MCF 10A (cell line): ENCODE results near the gene FOXP1. TPM values are rescaled to one million over a fixed set of nuclear protein-coding genes. Genes with fewer than 3 reads are reported as not detected.

Experiments
- BruUV-seq: library from RNA; stranded (reverse); fragments of 400-500 nt; replicated peaks from 2 replicates; lab custom pipeline; 2021; lab: Mats Ljungman, UMichigan
- CTCF ChIA-PET: fragments of 300-600 bp; sonication (Branson Sonifier 250); formaldehyde crosslinking; extraction: SDS; loops from one replicate; lab custom pipeline; 2021; ENCODE audit warnings: antibody characterized with exemption, inconsistent platforms; lab: Yijun Ruan, JAX
- POLR2A ChIA-PET: fragments of 300-600, 350-650 bp; sonication (Branson Sonifier 250); formaldehyde crosslinking; extraction: SDS; loops from one replicate; lab custom pipeline; 2020; ENCODE audit warnings: antibody characterized with exemption, inconsistent platforms; lab: Yijun Ruan, JAX
- DNase-seq: peaks from one replicate; pipeline ENCODE4 v3.0.0-alpha.2; 2018; ENCODE audit not compliant: unreplicated experiment
- H3K27ac Mint-ChIP-seq: one replicate; pipeline ENCODE4 v1.8.0; 2022; ENCODE audit warnings: mild to moderate bottlenecking, low read depth, mixed read lengths; ENCODE audit not compliant: unreplicated experiment
- H3K27me3 Mint-ChIP-seq: one replicate; pipeline ENCODE4 v1.8.0; 2022; ENCODE audit warnings: mixed read lengths; ENCODE audit not compliant: insufficient read depth, unreplicated experiment
- H3K36me3 Mint-ChIP-seq: one replicate; pipeline ENCODE4 v1.8.0; 2022; ENCODE audit warnings: mild to moderate bottlenecking, moderate library complexity, mixed read lengths; ENCODE audit not compliant: insufficient read depth, unreplicated experiment
- H3K4me1 Mint-ChIP-seq: one replicate; pipeline ENCODE4 v1.8.0; 2022; ENCODE audit warnings: mixed read lengths; ENCODE audit not compliant: insufficient read depth, unreplicated experiment
- H3K4me3 Mint-ChIP-seq: one replicate; pipeline ENCODE4 v1.8.0; 2022; ENCODE audit warnings: mild to moderate bottlenecking, moderate library complexity, mixed read lengths; ENCODE audit not compliant: unreplicated experiment
- H3K9me3 Mint-ChIP-seq: one replicate; pipeline ENCODE4 v1.8.0; 2022; ENCODE audit warnings: mixed read lengths; ENCODE audit not compliant: unreplicated experiment
- intact Hi-C: fragments of 100-400 bp; cut with micrococcal nuclease; formaldehyde crosslinking; loops from 2 replicates; pipeline ENCODE4 v1.14.1; 2022
- total RNA-seq: library from RNA; stranded (reverse); gene quantifications from 2 replicates; pipeline ENCODE4 v1.2.3, GENCODE V29; 2022
- TF ChIP-seq, protein P1 (sequence below): fragments of 200-600 bp; IDR thresholded peaks from one replicate; pipeline ENCODE4 v1.8.0; 2022; ENCODE audit warnings: antibody characterized with exemption, mild to moderate bottlenecking; ENCODE audit not compliant: unreplicated experiment

FOXP1 gene
- total RNA-seq, 1 experiment from 2014 or later: 49.0 TPM

DNA sequence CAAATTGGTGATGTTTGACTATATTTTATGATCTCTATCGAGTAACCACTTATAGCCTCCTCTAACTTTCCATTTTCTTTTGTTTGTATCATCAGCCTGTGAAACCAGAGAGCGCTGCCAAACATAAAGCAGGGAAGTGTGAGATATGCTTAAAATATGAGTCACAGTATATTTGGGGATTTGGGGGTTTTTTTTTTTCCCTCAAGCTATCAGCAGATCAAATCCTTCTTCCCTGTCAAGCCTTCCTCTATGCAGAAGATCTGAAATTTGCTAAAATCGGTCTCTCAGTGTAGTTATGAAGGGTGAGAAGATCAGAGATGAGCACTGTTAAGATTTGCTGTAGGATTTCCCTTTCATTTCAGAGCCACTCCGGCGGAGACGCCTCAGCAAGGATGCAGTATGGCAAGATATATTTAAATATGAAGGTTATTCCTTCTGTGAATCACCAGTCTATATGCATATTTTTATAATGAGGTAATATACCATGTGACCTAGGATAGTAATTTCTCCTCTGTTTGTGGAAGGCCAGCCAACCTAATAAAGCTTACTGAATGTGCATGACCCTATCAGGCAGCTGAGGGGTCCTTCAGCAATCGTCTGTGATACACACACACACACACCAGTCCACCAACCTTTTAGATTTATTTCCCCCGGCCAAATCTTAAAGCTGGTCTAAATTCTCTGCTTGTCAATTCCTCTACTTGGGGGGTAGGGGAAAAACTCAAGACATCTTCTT is 474.1 kb downstream of the FOXP1 start:
- Mint-ChIP-seq H3K27ac (peak overlapping the region; percentile 67), H3K9me3 (no peaks in the 10 kb centered on the region), H3K4me1 (peaks cover 13% of the 10 kb centered on the region), H3K4me3 (peak overlapping the region; percentile 18), H3K27me3 (no peaks in the 10 kb centered on the region), H3K36me3 (peaks cover 6% of the 10 kb centered on the region)
- intact Hi-C loops: no loop called here
- peak; percentile 51 for DNase-seq
- TSS peak; percentile 86 for BruUV-seq
- TF ChIP-seq, protein P1, sequence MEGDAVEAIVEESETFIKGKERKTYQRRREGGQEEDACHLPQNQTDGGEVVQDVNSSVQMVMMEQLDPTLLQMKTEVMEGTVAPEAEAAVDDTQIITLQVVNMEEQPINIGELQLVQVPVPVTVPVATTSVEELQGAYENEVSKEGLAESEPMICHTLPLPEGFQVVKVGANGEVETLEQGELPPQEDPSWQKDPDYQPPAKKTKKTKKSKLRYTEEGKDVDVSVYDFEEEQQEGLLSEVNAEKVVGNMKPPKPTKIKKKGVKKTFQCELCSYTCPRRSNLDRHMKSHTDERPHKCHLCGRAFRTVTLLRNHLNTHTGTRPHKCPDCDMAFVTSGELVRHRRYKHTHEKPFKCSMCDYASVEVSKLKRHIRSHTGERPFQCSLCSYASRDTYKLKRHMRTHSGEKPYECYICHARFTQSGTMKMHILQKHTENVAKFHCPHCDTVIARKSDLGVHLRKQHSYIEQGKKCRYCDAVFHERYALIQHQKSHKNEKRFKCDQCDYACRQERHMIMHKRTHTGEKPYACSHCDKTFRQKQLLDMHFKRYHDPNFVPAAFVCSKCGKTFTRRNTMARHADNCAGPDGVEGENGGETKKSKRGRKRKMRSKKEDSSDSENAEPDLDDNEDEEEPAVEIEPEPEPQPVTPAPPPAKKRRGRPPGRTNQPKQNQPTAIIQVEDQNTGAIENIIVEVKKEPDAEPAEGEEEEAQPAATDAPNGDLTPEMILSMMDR: no peak
- ChIA-PET POLR2A (interaction anchor here (0.6 to 2.0 kb wide), 4 partner anchors 8 to 386 kb away, joined by 3 to 6 read pairs (median 3); no protein-coding TSS in a partner anchor), CTCF (interaction anchor here (1.0 kb wide), 1 partner anchor 105 kb away, joined by 3 read pairs; no protein-coding TSS in a partner anchor)

DNA sequence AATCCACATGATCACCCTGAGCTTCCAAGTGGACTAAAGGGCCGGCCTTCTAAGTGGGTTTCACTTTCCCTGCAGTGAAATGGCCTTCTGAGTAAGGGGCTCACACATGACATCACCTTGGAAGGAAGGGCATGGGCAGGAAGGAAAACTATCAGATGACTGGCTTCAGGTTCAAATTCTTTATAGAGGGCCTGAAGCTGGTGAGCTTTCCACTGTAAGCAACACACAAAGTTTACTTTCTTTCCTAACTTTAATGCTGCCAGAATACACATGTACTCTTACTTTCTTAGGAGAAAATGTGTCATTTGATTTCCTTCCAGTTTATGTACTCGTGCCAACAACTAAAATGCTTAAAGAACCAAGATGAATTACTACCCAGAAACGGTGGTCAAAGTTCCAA is 475.6 kb downstream of the FOXP1 start:
- Mint-ChIP-seq H3K4me3 (no peak overlapping the region), H3K27ac (no peak overlapping the region), H3K27me3 (no peaks in the 10 kb centered on the region), H3K36me3 (no peaks in the 10 kb centered on the region), H3K9me3 (no peaks in the 10 kb centered on the region), H3K4me1 (peaks cover 21% of the 10 kb centered on the region)
- ChIA-PET POLR2A (no interaction called here), CTCF (no interaction called here)
- intact Hi-C loops: no loop called here
- DNase-seq: no peak
- TF ChIP-seq, protein P1: no peak
- BruUV-seq: no TSS peak

DNA sequence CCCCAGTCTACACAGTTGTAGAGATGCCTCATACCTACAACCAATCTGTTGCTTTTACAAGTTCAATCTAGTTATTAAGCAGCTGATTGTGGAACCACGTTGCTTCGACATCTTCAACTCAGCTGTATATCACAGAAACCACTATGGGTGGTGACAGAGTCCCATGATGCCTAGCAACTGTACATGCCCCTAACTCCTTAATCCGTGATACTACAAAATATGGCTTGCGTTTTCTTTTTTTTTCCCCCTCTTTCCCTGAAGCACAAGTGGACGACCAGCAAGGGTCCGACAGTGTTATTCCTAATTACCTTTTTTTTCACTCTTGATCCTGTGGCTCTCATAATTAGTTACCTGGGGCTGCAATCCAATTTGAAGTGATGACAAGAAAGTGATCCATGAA is 478.6 kb downstream of the FOXP1 start:
- CTCF ChIA-PET: no interaction called here
- no peaks in the 10 kb centered on the region for H3K9me3 Mint-ChIP-seq
- BruUV-seq: no TSS peak

DNA sequence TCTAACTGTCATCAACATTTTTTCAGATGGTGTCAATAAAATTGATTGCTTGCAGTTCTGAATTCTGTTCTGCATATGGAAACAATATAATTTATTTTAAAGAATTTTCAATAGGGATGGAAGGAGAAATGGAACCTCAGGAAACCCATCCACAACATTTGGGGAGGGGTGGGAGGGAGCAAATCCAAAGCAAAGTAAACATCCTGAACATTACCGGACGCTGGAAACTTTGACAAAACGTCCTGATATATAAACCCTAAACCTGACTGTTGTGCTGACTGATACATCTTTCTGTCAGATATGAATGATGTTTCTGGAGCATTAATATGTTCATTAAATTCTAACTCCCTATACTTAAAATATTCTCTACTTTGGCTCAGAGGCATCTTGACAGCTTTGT is 479.0 kb downstream of the FOXP1 start:
- intact Hi-C loops: no loop called here
- ChIA-PET CTCF (interaction anchor here (0.7 kb wide), 1 partner anchor 1561 kb away, joined by 3 read pairs; no protein-coding TSS in a partner anchor), POLR2A (no interaction called here)
- peaks cover 45% of the 10 kb centered on the region for H3K4me1 Mint-ChIP-seq
- DNase-seq: no peak
- H3K27ac Mint-ChIP-seq: no peak overlapping the region
- no peak overlapping the region for H3K4me3 Mint-ChIP-seq
- TF ChIP-seq, protein P1: no peak
- BruUV-seq: no TSS peak
- H3K27me3 Mint-ChIP-seq: no peaks in the 10 kb centered on the region
- no peaks in the 10 kb centered on the region for H3K36me3 Mint-ChIP-seq
- no peaks in the 10 kb centered on the region for H3K9me3 Mint-ChIP-seq

More for the DNA sequence above, 478.6 kb downstream of the FOXP1 start:
- intact Hi-C loops: no loop called here
- no peak for DNase-seq
- TF ChIP-seq, protein P1: no peak
- peaks cover 47% of the 10 kb centered on the region for H3K4me1 Mint-ChIP-seq
- H3K27me3 Mint-ChIP-seq: no peaks in the 10 kb centered on the region
- POLR2A ChIA-PET: no interaction called here
- H3K4me3 Mint-ChIP-seq: no peak overlapping the region
- H3K36me3 Mint-ChIP-seq: no peaks in the 10 kb centered on the region
- no peak overlapping the region for H3K27ac Mint-ChIP-seq
